Smooth muscle cell (in vitro differentiated cells): ENCODE results near the gene SYPL1. TPM values are rescaled to one million over a fixed set of nuclear protein-coding genes. Genes with fewer than 3 reads are reported as not detected.

Experiments used
- DNase-seq: peaks from one replicate; lab custom pipeline; 2025; ENCODE audit not compliant: unreplicated experiment; lab: John Stamatoyannopoulos, UW
- H2AFZ ChIP-seq: fragments of 200-600 bp; sonication (generic); 2 replicates; pipeline ENCODE4 v1.6.0; 2016; ENCODE audit warnings: antibody characterized with exemption, low read depth, mild to moderate bottlenecking
- H3F3A ChIP-seq: fragments of 200-600 bp; sonication (generic); 2 replicates; pipeline ENCODE4 v1.6.0; 2017; ENCODE audit warnings: antibody characterized with exemption, low read depth
- H3K27ac ChIP-seq: fragments of 200-600 bp; sonication (generic); 2 replicates; pipeline ENCODE4 v1.5.1; 2016; ENCODE audit warnings: low read depth, mild to moderate bottlenecking
- H3K27me3 ChIP-seq: fragments of 200-600 bp; sonication (generic); 2 replicates; pipeline ENCODE4 v1.6.1; 2016; ENCODE audit warnings: low read depth, mild to moderate bottlenecking
- H3K36me3 ChIP-seq: fragments of 200-600 bp; sonication (generic); 2 replicates; pipeline ENCODE4 v1.5.1; 2016; ENCODE audit warnings: low read depth
- H3K4me1 ChIP-seq: fragments of 200-600 bp; sonication (generic); 2 replicates; pipeline ENCODE4 v1.5.1; 2016; ENCODE audit warnings: low read depth
- H3K4me2 ChIP-seq: fragments of 200-600 bp; sonication (generic); 2 replicates; pipeline ENCODE4 v1.6.0; 2016; ENCODE audit warnings: mild to moderate bottlenecking
- H3K4me3 ChIP-seq: fragments of 200-600 bp; sonication (generic); 2 replicates; pipeline ENCODE4 v1.5.1; 2016; ENCODE audit warnings: mild to moderate bottlenecking
- H3K79me2 ChIP-seq: fragments of 200-600 bp; sonication (generic); 2 replicates; pipeline ENCODE4 v1.6.0; 2016; ENCODE audit warnings: low read depth, mild to moderate bottlenecking
- H3K9ac ChIP-seq: fragments of 200-600 bp; sonication (generic); 2 replicates; pipeline ENCODE4 v1.6.0; 2016; ENCODE audit warnings: low read depth
- H3K9me3 ChIP-seq: fragments of 200-600 bp; sonication (generic); replicated peaks from 2 replicates; pipeline ENCODE4 v1.5.1; 2016; ENCODE audit warnings: low read depth
- H4K20me1 ChIP-seq: fragments of 200-600 bp; sonication (generic); 2 replicates; pipeline ENCODE4 v1.6.0; 2016; ENCODE audit warnings: low read depth
- WGBS: methylation state at CpG from one replicate; pipeline ENCODE4 v1.1.7; 2016; ENCODE audit warnings: low lambda C conversion rate; 5-methylcytosine and 5-hydroxymethylcytosine counted together
- polyA plus RNA-seq: library from polyadenylated mRNA; unstranded; fragments of >200 nt; fragmentation: Nextera tagmentation; extraction: Ambion mirVana; gene quantifications from 2 replicates; pipeline ENCODE4 v1.2.1, GENCODE V29; 2016
- total RNA-seq: library from RNA; depleted of rRNA; stranded (reverse); fragments of >200 nt; gene quantifications from 2 replicates; pipeline ENCODE4 v1.2.3, GENCODE V29; 2014
- TF ChIP-seq, protein P1 (sequence below): fragments of 200-600 bp; sonication (generic); IDR thresholded peaks from 2 replicates; pipeline ENCODE4 v1.5.1; 2017; ENCODE audit warnings: borderline replicate concordance, mild to moderate bottlenecking, antibody characterized with exemption; ENCODE audit not compliant: insufficient read depth, poor library complexity, severe bottlenecking

SYPL1 gene
- total and polyA plus RNA-seq, 2 experiments from 2014 or later = 75.2 to 107 TPM

DNA sequence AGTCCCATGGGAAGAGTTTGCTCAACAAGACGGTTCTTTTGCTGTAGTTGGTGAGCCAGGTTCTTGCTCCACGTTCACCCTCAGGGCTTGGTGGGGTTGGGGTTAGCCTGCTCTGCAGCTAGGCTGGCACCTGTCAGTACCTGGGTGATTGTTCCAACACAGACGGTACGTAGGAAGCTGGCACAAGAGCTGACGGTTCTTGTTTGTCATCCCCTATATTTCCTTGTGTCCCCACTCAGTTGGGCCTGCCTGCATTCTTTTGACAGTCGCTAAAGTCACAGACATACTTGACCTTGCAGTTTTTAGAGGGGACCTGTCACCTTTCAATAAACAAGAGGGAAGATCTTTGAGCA, 40.2 kb upstream of the SYPL1 start:
- H3K4me2 ChIP-seq = no peak overlapping the region
- 72% methylated on average over 6 of the region's 6 CpGs for WGBS
- H3K4me1 ChIP-seq = no peaks in the 10 kb centered on the region

DNA sequence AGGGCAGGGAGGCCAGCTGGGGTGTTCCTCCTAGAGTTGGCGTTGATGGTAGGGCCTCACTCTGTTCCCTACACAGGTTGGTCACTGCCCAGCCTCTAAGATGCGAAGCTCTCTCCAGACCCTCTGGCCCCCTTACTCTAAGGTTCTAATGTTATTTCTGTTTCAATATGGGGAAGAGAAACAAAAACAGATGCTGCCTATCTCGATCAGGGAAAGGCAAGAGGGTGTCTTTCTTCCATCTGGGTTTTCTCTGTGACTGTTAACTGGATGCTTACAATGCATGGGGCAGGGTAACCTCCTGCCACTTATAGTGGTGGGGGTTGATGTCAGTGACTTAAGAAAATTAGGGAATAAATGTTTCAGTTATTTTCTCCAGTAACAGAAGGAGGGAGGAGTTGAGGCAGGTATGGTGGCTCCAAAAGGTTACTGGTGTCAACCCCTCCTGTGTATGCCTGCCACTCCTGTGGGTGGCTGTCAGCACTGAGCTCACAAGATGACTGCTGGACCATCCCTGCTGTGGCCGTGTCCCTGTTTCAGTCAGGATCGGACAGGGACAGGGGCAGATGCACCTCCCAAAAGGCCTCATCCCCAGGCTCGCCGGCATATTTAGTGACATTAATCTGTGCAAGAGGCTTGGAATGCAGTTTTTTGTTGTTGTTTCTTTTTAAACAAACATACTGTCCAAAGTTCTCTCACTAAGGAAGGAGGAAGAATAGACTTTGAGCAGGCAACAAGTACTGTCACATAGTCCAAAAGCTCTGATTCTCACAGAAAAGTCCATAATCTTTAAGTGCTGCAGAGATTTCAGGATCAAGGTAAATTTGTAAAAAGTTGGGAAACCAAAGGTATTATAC, 39.6 kb upstream of the SYPL1 start:
- Histone ChIP-seq H3K27ac (no peak overlapping the region), H3K4me2 (no peak overlapping the region), H3K79me2 (no peaks in the 10 kb centered on the region), H3K9me3 (no peaks in the 10 kb centered on the region), H3K4me3 (no peak overlapping the region), H3K4me1 (no peaks in the 10 kb centered on the region), H3F3A (no peaks in the 10 kb centered on the region), H3K36me3 (no peaks in the 10 kb centered on the region), H2AFZ (no peak overlapping the region), H3K9ac (no peak overlapping the region), H3K27me3 (peaks cover 4% of the 10 kb centered on the region), H4K20me1 (no peaks in the 10 kb centered on the region)
- TF ChIP-seq, protein P1, sequence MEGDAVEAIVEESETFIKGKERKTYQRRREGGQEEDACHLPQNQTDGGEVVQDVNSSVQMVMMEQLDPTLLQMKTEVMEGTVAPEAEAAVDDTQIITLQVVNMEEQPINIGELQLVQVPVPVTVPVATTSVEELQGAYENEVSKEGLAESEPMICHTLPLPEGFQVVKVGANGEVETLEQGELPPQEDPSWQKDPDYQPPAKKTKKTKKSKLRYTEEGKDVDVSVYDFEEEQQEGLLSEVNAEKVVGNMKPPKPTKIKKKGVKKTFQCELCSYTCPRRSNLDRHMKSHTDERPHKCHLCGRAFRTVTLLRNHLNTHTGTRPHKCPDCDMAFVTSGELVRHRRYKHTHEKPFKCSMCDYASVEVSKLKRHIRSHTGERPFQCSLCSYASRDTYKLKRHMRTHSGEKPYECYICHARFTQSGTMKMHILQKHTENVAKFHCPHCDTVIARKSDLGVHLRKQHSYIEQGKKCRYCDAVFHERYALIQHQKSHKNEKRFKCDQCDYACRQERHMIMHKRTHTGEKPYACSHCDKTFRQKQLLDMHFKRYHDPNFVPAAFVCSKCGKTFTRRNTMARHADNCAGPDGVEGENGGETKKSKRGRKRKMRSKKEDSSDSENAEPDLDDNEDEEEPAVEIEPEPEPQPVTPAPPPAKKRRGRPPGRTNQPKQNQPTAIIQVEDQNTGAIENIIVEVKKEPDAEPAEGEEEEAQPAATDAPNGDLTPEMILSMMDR = no peak
- 89% methylated on average over 7 of the region's 7 CpGs for whole genome bisulfite sequencing
- DNase-seq = no peak

More for the DNA sequence above, 40.2 kb upstream of the SYPL1 start:
- H3K36me3 ChIP-seq = no peaks in the 10 kb centered on the region
- H3F3A ChIP-seq = no peaks in the 10 kb centered on the region
- no peak overlapping the region for H3K9ac ChIP-seq
- no peaks in the 10 kb centered on the region for H3K79me2 ChIP-seq
- no peak overlapping the region for H2AFZ ChIP-seq
- peaks cover 4% of the 10 kb centered on the region for H3K27me3 ChIP-seq
- TF ChIP-seq, protein P1 = no peak
- H3K4me3 ChIP-seq = no peak overlapping the region
- no peak overlapping the region for H3K27ac ChIP-seq
- DNase-seq = no peak
- H3K9me3 ChIP-seq = no peaks in the 10 kb centered on the region
- H4K20me1 ChIP-seq = no peaks in the 10 kb centered on the region

DNA sequence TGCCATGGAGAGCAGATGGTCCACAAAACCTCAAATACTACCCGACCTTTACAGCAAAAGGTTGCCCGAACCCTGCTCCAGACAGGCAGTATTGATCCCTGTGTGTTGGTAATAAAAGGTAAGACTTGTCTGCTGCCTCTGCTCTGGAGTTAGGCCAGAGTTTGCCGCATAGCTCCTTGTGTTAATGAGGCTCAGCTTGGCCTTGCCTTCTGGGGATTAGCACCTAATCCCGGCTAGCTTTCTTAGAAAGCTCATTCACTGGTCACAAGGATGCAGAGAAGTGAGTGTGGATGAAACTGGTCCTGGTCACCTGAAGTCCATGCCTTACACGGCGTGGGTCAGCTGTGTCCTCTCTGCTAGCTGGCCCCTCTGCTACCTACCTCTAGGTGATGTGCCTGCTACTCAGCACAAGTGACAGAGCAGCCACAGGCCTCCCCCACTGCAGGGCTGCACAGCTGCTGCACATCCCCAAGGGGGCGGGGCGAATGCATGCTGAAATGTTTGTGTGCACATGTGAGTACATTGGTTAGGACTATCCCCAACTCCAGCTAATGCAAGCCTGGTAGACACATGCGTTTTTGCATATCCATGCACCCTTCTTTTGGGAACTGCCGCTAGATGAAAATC, 31.7 kb upstream of the SYPL1 start:
- 78% methylated on average over 10 of the region's 10 CpGs for WGBS
- no peak overlapping the region for H3K4me2 ChIP-seq
- no peaks in the 10 kb centered on the region for H4K20me1 ChIP-seq
- TF ChIP-seq, protein P1 = no peak
- no peaks in the 10 kb centered on the region for H3K36me3 ChIP-seq
- H3K79me2 ChIP-seq = no peaks in the 10 kb centered on the region
- no peak overlapping the region for H3K4me3 ChIP-seq
- H3K9me3 ChIP-seq = no peaks in the 10 kb centered on the region
- no peaks in the 10 kb centered on the region for H3K27me3 ChIP-seq
- no peak overlapping the region for H2AFZ ChIP-seq
- DNase-seq = no peak
- H3K9ac ChIP-seq = no peak overlapping the region
- H3F3A ChIP-seq = no peaks in the 10 kb centered on the region
- H3K27ac ChIP-seq = no peak overlapping the region
- peaks cover 9% of the 10 kb centered on the region for H3K4me1 ChIP-seq
